CD4-positive, alpha-beta T cell (primary cell): ENCODE measurements around the gene NOD1. TPM values are rescaled to one million over a fixed set of nuclear protein-coding genes. Genes with fewer than 3 reads are reported as not detected.

ENCODE experiments used
- ATAC-seq: fragments of 200-7000 bp; cut with Tn5 transposase; one replicate; pipeline ENCODE4 v1.10.0; 2022; ENCODE audit warnings: mild to moderate bottlenecking; ENCODE audit not compliant: poor library complexity
- CTCF ChIA-PET: fragments of 350-600 bp; sonication (Branson Sonifier 250); formaldehyde crosslinking; loops from one replicate; lab custom pipeline; 2021; ENCODE audit warnings: antibody characterized with exemption, inconsistent platforms; lab: Charles Lee
- POLR2A ChIA-PET: fragments of 350-600 bp; sonication (Branson Sonifier 250); formaldehyde crosslinking; loops from one replicate; lab custom pipeline; 2021; ENCODE audit warnings: antibody characterized with exemption, inconsistent platforms; lab: Charles Lee
- DNase-seq, 14 experiments: peaks; one replicate each; pipeline ENCODE4 v3.0.0-alpha.2; 2013 to 2020; ENCODE audit warnings: mixed read lengths in 2 of 14
- H3K27ac ChIP-seq, 2 donors: one replicate each; pipeline versions ENCODE4 v1.5.1 to v1.7.0; 2013; ENCODE audit warnings: low read length in 2 of 2, low read depth in 1 of 2, mild to moderate bottlenecking in 1 of 2
- H3K27me3 ChIP-seq, 2 experiments: 1 replicate in 1 of 2; 2 replicates in 1 of 2; pipeline versions ENCODE4 v1.6.1 to v1.7.0; 2013; ENCODE audit warnings: low read length in 2 of 2, control low read depth in 1 of 2, mild to moderate bottlenecking in 1 of 2, moderate library complexity in 1 of 2; ENCODE audit not compliant: insufficient read depth in 2 of 2, control insufficient read depth in 1 of 2
- H3K36me3 ChIP-seq: one replicate; pipeline ENCODE4 v1.6.1; 2013; ENCODE audit warnings: low read length, control low read depth; ENCODE audit not compliant: insufficient read depth
- H3K4me1 ChIP-seq: one replicate; pipeline ENCODE4 v1.6.1; 2013; ENCODE audit warnings: low read length, control low read depth; ENCODE audit not compliant: insufficient read depth
- H3K4me3 ChIP-seq: one replicate; pipeline ENCODE4 v1.5.1; 2013; ENCODE audit warnings: mild to moderate bottlenecking, low read length, moderate library complexity
- H3K9me3 ChIP-seq, 2 experiments: 1 replicate in 1 of 2; 2 replicates in 1 of 2; pipeline versions ENCODE4 v1.6.1 to v1.7.0; 2013; ENCODE audit warnings: low read length in 2 of 2, mild to moderate bottlenecking in 2 of 2, control low read depth in 1 of 2, moderate library complexity in 1 of 2; ENCODE audit not compliant: control insufficient read depth in 1 of 2, insufficient read depth in 1 of 2
- H3K27ac Mint-ChIP-seq: one replicate; pipeline ENCODE4 v1.8.0; 2020; ENCODE audit warnings: mixed read lengths
- H3K27me3 Mint-ChIP-seq: one replicate; pipeline ENCODE4 v1.8.0; 2021; ENCODE audit warnings: mixed read lengths
- H3K36me3 Mint-ChIP-seq: one replicate; pipeline ENCODE4 v1.8.0; 2021; ENCODE audit warnings: low read depth, mixed read lengths
- H3K4me1 Mint-ChIP-seq: one replicate; pipeline ENCODE4 v1.8.0; 2021; ENCODE audit warnings: low read depth, mixed read lengths
- H3K4me3 Mint-ChIP-seq: one replicate; pipeline ENCODE4 v1.8.0; 2020; ENCODE audit warnings: mild to moderate bottlenecking, mixed read lengths
- H3K9me3 Mint-ChIP-seq: one replicate; pipeline ENCODE4 v1.8.0; 2020; ENCODE audit warnings: mixed read lengths
- CTCF ChIP-seq: fragments of 200-600 bp; IDR thresholded peaks from one replicate; pipeline ENCODE4 v1.8.0; 2022; ENCODE audit warnings: antibody characterized with exemption, mild to moderate bottlenecking
- intact Hi-C, 2 experiments: fragments of 100-400 bp; cut with DNase I in 1 of 2; cut with micrococcal nuclease in 1 of 2; formaldehyde crosslinking; loops; one replicate each; pipeline versions ENCODE4 v1.15.1 to v1.9.0; 2023 to 2025; cut with DNase I, micrococcal nuclease
- total RNA-seq, 174 experiments: library from RNA in 2 of 174; stranded (reverse) in 2 of 174; gene quantifications; one replicate each; pipeline ENCODE4 v1.2.3 and lab custom pipeline; 2021 to 2026

Gene NOD1
- total RNA-seq, 2 experiments from 2014 or later, result 11.6 to 12.6 TPM

- no peak for ATAC-seq
- H3K4me1 Mint-ChIP-seq, result no peaks in the 10 kb centered on the region
- CTCF ChIA-PET, result no interaction called here
- no peak overlapping the region for H3K4me3 Mint-ChIP-seq
- Histone ChIP-seq H3K4me3 (no peak overlapping the region), H3K27me3 (no peaks in the 10 kb centered on the region), H3K36me3 (peaks cover 42% of the 10 kb centered on the region), H3K9me3 (peaks cover 0 to 4% of the 10 kb centered on the region in 2 experiments), H3K27ac (no peak overlapping the region), H3K4me1 (no peaks in the 10 kb centered on the region)
- peak in 3 of 14 experiments; percentile 6 to 49 (median 43) for DNase-seq
- POLR2A ChIA-PET, result no interaction called here
- peaks cover 85% of the 10 kb centered on the region for H3K36me3 Mint-ChIP-seq
- no peaks in the 10 kb centered on the region for H3K9me3 Mint-ChIP-seq
- TF ChIP-seq CTCF, result no peak
- H3K27me3 Mint-ChIP-seq, result no peaks in the 10 kb centered on the region
- intact Hi-C loops, result no loop called here
- no peak overlapping the region for H3K27ac Mint-ChIP-seq
These were observed 50.1 kb downstream of the NOD1 start for GRCh38 chr7:30428246-30429155.

- no peak overlapping the region for H3K27ac Mint-ChIP-seq
- H3K27me3 Mint-ChIP-seq, result no peaks in the 10 kb centered on the region
- TF ChIP-seq CTCF, result no peak
- H3K9me3 ChIP-seq, result peaks cover 0 to 4% of the 10 kb centered on the region in 2 experiments
- ChIA-PET CTCF (no interaction called here), POLR2A (no interaction called here)
- H3K27ac ChIP-seq, result no peak overlapping the region
- H3K36me3 ChIP-seq, result peaks cover 42% of the 10 kb centered on the region
- ATAC-seq (no peak), DNase-seq (no peak)
- intact Hi-C loops, result no loop called here
- H3K4me1 Mint-ChIP-seq, result no peaks in the 10 kb centered on the region
- H3K4me3 Mint-ChIP-seq, result no peak overlapping the region
- H3K36me3 Mint-ChIP-seq, result peaks cover 77% of the 10 kb centered on the region
- no peaks in the 10 kb centered on the region for H3K27me3 ChIP-seq
- H3K4me1 ChIP-seq, result no peaks in the 10 kb centered on the region
- H3K4me3 ChIP-seq, result no peak overlapping the region
- no peaks in the 10 kb centered on the region for H3K9me3 Mint-ChIP-seq
These were observed 51.1 kb downstream of the NOD1 start for GRCh38 chr7:30427296-30428070.

- Mint-ChIP-seq H3K27me3 (no peaks in the 10 kb centered on the region), H3K36me3 (peaks cover 52% of the 10 kb centered on the region), H3K4me3 (no peak overlapping the region), H3K27ac (no peak overlapping the region), H3K9me3 (peaks cover 4% of the 10 kb centered on the region), H3K4me1 (no peaks in the 10 kb centered on the region)
- DNase-seq (no peak), ATAC-seq (no peak)
- POLR2A ChIA-PET, result no interaction called here
- H3K4me1 ChIP-seq, result no peaks in the 10 kb centered on the region
- no peak overlapping the region for H3K4me3 ChIP-seq
- H3K36me3 ChIP-seq, result peaks cover 29% of the 10 kb centered on the region
- no peak overlapping the region for H3K27ac ChIP-seq
- TF ChIP-seq CTCF, result no peak
- H3K9me3 ChIP-seq, result peaks cover 0 to 4% of the 10 kb centered on the region in 2 experiments
- intact Hi-C loops, result no loop called here
- CTCF ChIA-PET, result no interaction called here
- H3K27me3 ChIP-seq, result no peaks in the 10 kb centered on the region
These were observed 54.1 kb downstream of the NOD1 start for GRCh38 chr7:30424506-30424905.
